Coronary artery (tissue), 2 donors: Measurements from ENCODE around the gene NETO2.
"Not testable (repeated sequence)": the region's sequence is repeated elsewhere in the genome, so short reads cannot be mapped to it uniquely, and the experiment has no call there.

Experiments used
- DNase-seq: peaks from one replicate; pipeline ENCODE4 v3.0.0-alpha.2; 2017; ENCODE audit warnings: low spot score
- H3K27ac ChIP-seq, 2 donors: fragments of 200-600 bp; sonication (generic); one replicate each; pipeline ENCODE4 v1.5.1; 2016 to 2019
- H3K4me3 ChIP-seq: fragments of 200-600 bp; sonication (generic); 2 replicates; pipeline ENCODE4 v1.5.1; 2016; ENCODE audit warnings: mild to moderate bottlenecking, moderate library complexity
- CTCF ChIP-seq: fragments of 200-600 bp; sonication (generic); IDR thresholded peaks from one replicate; pipeline ENCODE4 v1.5.1; 2019; ENCODE audit warnings: antibody characterized with exemption

The NETO2 gene

GRCh38 chr16:47160422-47160821 is 16.7 kb upstream of the NETO2 start:
- TF ChIP-seq CTCF, result no peak
- H3K4me3 ChIP-seq, result no peak overlapping the region
- DNase-seq, result no peak
- H3K27ac ChIP-seq, result no peak overlapping the region

- Histone ChIP-seq H3K4me3 (no peak overlapping the region), H3K27ac (no peak overlapping the region)
- TF ChIP-seq CTCF, result no peak
- no peak for DNase-seq
Measured at GRCh38 chr16:47158992-47159391, 15.2 kb upstream of the NETO2 start.

- Histone ChIP-seq H3K27ac (no peak overlapping the region), H3K4me3 (no peak overlapping the region)
- DNase-seq, result no peak
- TF ChIP-seq CTCF, result no peak
Measured at GRCh38 chr16:47156680-47157215, 13.0 kb upstream of the NETO2 start.

GRCh38 chr16:47152501-47152900 is 8.8 kb upstream of the NETO2 start:
- H3K27ac ChIP-seq, H3K4me3 ChIP-seq, DNase-seq: not testable (repeated sequence)

GRCh38 chr16:47150067-47150466 is 6.3 kb upstream of the NETO2 start:
- no peak for TF ChIP-seq CTCF
- DNase-seq, result no peak
- Histone ChIP-seq H3K27ac (no peak overlapping the region), H3K4me3 (no peak overlapping the region)

GRCh38 chr16:47144559-47144877 is 773 bp upstream of the NETO2 start:
- H3K4me3 ChIP-seq, result peak overlapping the region; percentile 68
- H3K27ac ChIP-seq, result no peak overlapping the region
- no peak for DNase-seq
- no peak for TF ChIP-seq CTCF

- DNase-seq, result no peak
- TF ChIP-seq CTCF, result peak; percentile 29
- Histone ChIP-seq H3K27ac (peak overlapping the region in 1 of 2 donors; percentile 43), H3K4me3 (peak overlapping the region; percentile 68)
Measured at GRCh38 chr16:47142821-47143676, 696 bp downstream of the NETO2 start.
